Endodermal cell (in vitro differentiated cells): ENCODE results near the gene DENND4C. TPM values are rescaled to one million over a fixed set of nuclear protein-coding genes. Genes with fewer than 3 reads are reported as not detected.

Experiments used
- DNase-seq: peaks from one replicate; pipeline ENCODE4 v3.0.0-alpha.2; 2017
- H3K27ac ChIP-seq: 2 replicates; pipeline ENCODE4 v1.5.1; 2013; ENCODE audit warnings: mild to moderate bottlenecking, low read depth, low read length, moderate library complexity
- H3K27me3 ChIP-seq: 2 replicates; pipeline ENCODE4 v1.6.1; 2013; ENCODE audit warnings: mild to moderate bottlenecking, low read length, moderate library complexity; ENCODE audit not compliant: insufficient read depth, control insufficient read depth, poor library complexity, severe bottlenecking
- H3K36me3 ChIP-seq: 2 replicates; pipeline ENCODE4 v1.7.0; 2013; ENCODE audit warnings: mild to moderate bottlenecking, low read length, moderate library complexity; ENCODE audit not compliant: control insufficient read depth, insufficient read depth
- H3K4me1 ChIP-seq: one replicate; pipeline ENCODE4 v1.7.0; 2013; ENCODE audit warnings: low read length; ENCODE audit not compliant: control insufficient read depth, insufficient read depth
- H3K4me3 ChIP-seq: 2 replicates; pipeline ENCODE4 v1.5.1; 2013; ENCODE audit warnings: mild to moderate bottlenecking, low read length, moderate library complexity
- H3K9ac ChIP-seq: 2 replicates; pipeline ENCODE4 v1.6.1; 2013; ENCODE audit warnings: mild to moderate bottlenecking, low read length, moderate library complexity; ENCODE audit not compliant: poor library complexity, severe bottlenecking; ENCODE audit errors: extremely low read depth
- H3K9me3 ChIP-seq: 2 replicates; pipeline ENCODE4 v1.6.1; 2013; ENCODE audit warnings: mild to moderate bottlenecking, low read length, moderate library complexity; ENCODE audit not compliant: control insufficient read depth
- H3K27ac Mint-ChIP-seq: 2 replicates; pipeline ENCODE4 v1.8.0; 2020; ENCODE audit warnings: mixed read lengths
- H3K27me3 Mint-ChIP-seq: 2 replicates; pipeline ENCODE4 v1.8.0; 2021; ENCODE audit warnings: mild to moderate bottlenecking, mixed read lengths; ENCODE audit not compliant: insufficient read depth
- H3K36me3 Mint-ChIP-seq: 2 replicates; pipeline ENCODE4 v1.8.0; 2020; ENCODE audit warnings: low read depth, mixed read lengths
- H3K4me1 Mint-ChIP-seq: 2 replicates; pipeline ENCODE4 v1.8.0; 2020; ENCODE audit warnings: mixed read lengths
- H3K4me3 Mint-ChIP-seq: 2 replicates; pipeline ENCODE4 v1.8.0; 2020; ENCODE audit warnings: mild to moderate bottlenecking, moderate library complexity, mixed read lengths
- H3K9me3 Mint-ChIP-seq: 2 replicates; pipeline ENCODE4 v1.8.0; 2020; ENCODE audit warnings: mild to moderate bottlenecking, mixed read lengths
- WGBS, 2 experiments: methylation state at CpG; one replicate each; pipeline versions ENCODE4 v1.1.5 to v1.1.7; 2013; ENCODE audit warnings: missing lambda C conversion rate in 2 of 2, mixed read lengths in 1 of 2; ENCODE audit not compliant: insufficient coverage in 1 of 2, insufficient read length in 1 of 2; 5-methylcytosine and 5-hydroxymethylcytosine counted together
- total RNA-seq, 2 donors: library from RNA; stranded (reverse); fragmentation: NEBNext Ultra II Directional in 1 of 2; extraction: Animal tissue kit (Norgen Biotek cat#: 25700) in 1 of 2; gene quantifications; 2 replicates in 1 of 2; 3 replicates in 1 of 2; pipeline ENCODE4 v1.2.1, GENCODE V29; 2021
- TF ChIP-seq, protein P1 (sequence below): fragments of 200-600 bp; sonication (generic); conservative IDR thresholded peaks from 2 replicates; pipeline ENCODE4 v1.5.0; 2021; ENCODE audit warnings: antibody characterized with exemption, mild to moderate bottlenecking

The DENND4C gene
- total RNA-seq, 2 donors from 2014 or later = 25.4 to 27.2 TPM

DNA sequence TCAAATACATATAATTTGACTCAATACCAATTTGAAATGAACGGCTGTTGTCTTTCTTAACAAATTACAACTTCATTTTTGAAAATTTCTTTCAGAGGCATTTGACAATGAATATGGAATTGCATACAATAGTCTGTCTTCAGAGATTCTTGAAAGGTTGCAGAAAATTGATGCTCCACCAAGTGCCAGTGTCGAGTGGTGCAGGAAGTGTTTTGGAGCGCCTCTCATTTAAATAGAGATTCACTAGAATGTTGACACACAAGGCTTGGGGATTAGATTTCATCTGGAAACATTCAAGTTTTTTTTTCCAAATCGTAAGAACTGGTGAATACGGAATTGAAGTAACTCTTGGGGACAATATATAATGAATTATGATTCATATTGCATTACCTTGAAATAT is 141.4 kb downstream of the DENND4C start:
- Mint-ChIP-seq H3K4me1 (peaks cover 1% of the 10 kb centered on the region), H3K9me3 (no peaks in the 10 kb centered on the region), H3K27me3 (no peaks in the 10 kb centered on the region), H3K36me3 (peaks cover 47% of the 10 kb centered on the region), H3K4me3 (no peak overlapping the region), H3K27ac (no peak overlapping the region)
- TF ChIP-seq, protein P1, sequence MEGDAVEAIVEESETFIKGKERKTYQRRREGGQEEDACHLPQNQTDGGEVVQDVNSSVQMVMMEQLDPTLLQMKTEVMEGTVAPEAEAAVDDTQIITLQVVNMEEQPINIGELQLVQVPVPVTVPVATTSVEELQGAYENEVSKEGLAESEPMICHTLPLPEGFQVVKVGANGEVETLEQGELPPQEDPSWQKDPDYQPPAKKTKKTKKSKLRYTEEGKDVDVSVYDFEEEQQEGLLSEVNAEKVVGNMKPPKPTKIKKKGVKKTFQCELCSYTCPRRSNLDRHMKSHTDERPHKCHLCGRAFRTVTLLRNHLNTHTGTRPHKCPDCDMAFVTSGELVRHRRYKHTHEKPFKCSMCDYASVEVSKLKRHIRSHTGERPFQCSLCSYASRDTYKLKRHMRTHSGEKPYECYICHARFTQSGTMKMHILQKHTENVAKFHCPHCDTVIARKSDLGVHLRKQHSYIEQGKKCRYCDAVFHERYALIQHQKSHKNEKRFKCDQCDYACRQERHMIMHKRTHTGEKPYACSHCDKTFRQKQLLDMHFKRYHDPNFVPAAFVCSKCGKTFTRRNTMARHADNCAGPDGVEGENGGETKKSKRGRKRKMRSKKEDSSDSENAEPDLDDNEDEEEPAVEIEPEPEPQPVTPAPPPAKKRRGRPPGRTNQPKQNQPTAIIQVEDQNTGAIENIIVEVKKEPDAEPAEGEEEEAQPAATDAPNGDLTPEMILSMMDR = peak; percentile 46
- Histone ChIP-seq H3K27me3 (no peaks in the 10 kb centered on the region), H3K27ac (no peak overlapping the region), H3K36me3 (peaks cover 51% of the 10 kb centered on the region), H3K4me1 (no peaks in the 10 kb centered on the region), H3K9ac (no peak overlapping the region), H3K4me3 (no peak overlapping the region), H3K9me3 (no peaks in the 10 kb centered on the region)
- DNase-seq = no peak
- 88 to 89% methylated on average over 4 to 5 of the region's 5 CpGs for WGBS, 2 experiments

DNA sequence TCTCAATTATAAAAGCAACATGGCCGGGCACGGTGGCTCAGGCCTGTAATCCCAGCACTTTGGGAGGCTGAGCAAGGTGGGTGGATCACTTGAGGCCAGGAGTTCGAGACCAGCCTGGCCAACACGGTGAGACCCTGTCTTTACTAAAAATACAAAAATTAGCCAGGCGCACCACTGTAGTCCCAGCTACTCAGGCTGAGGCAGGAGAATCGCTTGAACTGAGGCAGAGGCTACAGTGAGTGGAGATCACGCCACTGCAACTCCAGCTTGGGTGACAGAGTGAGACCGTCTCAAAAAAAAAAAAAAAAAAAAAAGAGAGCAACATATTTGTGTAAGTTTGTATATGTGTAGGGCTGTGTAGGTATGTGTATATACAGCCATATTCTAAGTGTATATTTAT is 142.1 kb downstream of the DENND4C start:
- Mint-ChIP-seq H3K9me3 (no peaks in the 10 kb centered on the region), H3K27ac (no peak overlapping the region), H3K36me3 (peaks cover 51% of the 10 kb centered on the region), H3K27me3 (no peaks in the 10 kb centered on the region), H3K4me1 (peaks cover 8% of the 10 kb centered on the region), H3K4me3 (no peak overlapping the region)
- Histone ChIP-seq H3K27ac (no peak overlapping the region), H3K9me3 (no peaks in the 10 kb centered on the region), H3K4me3 (no peak overlapping the region), H3K4me1 (peaks cover 1% of the 10 kb centered on the region), H3K27me3 (no peaks in the 10 kb centered on the region), H3K9ac (no peak overlapping the region), H3K36me3 (peaks cover 57% of the 10 kb centered on the region)
- TF ChIP-seq, protein P1 = no peak
- peak; percentile 50 for DNase-seq
- WGBS, 2 experiments = 81 to 90% methylated on average over 4 to 8 of the region's 8 CpGs

DNA sequence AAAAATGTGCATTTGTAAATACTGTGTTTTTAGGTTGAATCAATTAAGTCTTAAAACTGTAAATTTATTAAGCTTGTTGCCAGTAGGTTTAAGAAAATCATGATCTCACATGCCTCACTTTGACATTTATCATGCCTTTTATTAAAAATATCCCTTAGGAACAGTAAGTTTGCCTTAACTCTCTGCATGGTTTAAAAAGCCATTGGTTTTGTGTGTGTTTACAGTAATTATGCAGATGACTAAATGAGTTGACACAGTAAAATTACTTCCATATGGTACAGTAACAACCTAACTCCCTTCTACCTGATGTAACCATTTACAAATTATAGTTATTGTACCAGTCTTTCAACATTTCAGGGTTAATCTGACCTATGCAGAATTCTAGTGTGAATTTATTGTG is 143.0 kb downstream of the DENND4C start:
- peaks cover 52% of the 10 kb centered on the region for H3K36me3 Mint-ChIP-seq
- no peak overlapping the region for H3K27ac ChIP-seq
- H3K36me3 ChIP-seq = peaks cover 62% of the 10 kb centered on the region

More for the DNA sequence above, 143.0 kb downstream of the DENND4C start:
- Histone ChIP-seq H3K9me3 (no peaks in the 10 kb centered on the region), H3K9ac (no peak overlapping the region), H3K4me3 (no peak overlapping the region), H3K27me3 (no peaks in the 10 kb centered on the region), H3K4me1 (peaks cover 6% of the 10 kb centered on the region)
- H3K9me3 Mint-ChIP-seq = no peaks in the 10 kb centered on the region
- no peak overlapping the region for H3K27ac Mint-ChIP-seq
- peaks cover 15% of the 10 kb centered on the region for H3K4me1 Mint-ChIP-seq
- DNase-seq = no peak
- no peak overlapping the region for H3K4me3 Mint-ChIP-seq
- no peaks in the 10 kb centered on the region for H3K27me3 Mint-ChIP-seq
- TF ChIP-seq, protein P1 = no peak
